Skeletal muscle satellite cell (primary cell): ENCODE measurements around the gene PUS7L.
"Not testable (repeated sequence)": the region's sequence is repeated elsewhere in the genome, so short reads cannot be mapped to it uniquely, and the experiment has no call there.

ENCODE experiments used
- H3K27me3 ChIP-seq: 2 replicates; pipeline ENCODE4 v1.7.0; 2013; ENCODE audit warnings: low read length; ENCODE audit not compliant: control insufficient read depth, insufficient read depth
- H3K36me3 ChIP-seq: 2 replicates; pipeline ENCODE4 v1.7.0; 2013; ENCODE audit warnings: mild to moderate bottlenecking, control low read depth, low read length; ENCODE audit not compliant: insufficient read depth
- H3K4me1 ChIP-seq: 2 replicates; pipeline ENCODE4 v1.7.0; 2013; ENCODE audit warnings: low read length; ENCODE audit not compliant: control insufficient read depth, insufficient read depth
- H3K4me2 ChIP-seq: 2 replicates; pipeline ENCODE4 v1.7.0; 2013; ENCODE audit warnings: mild to moderate bottlenecking, low read length
- H3K4me3 ChIP-seq: 2 replicates; pipeline ENCODE4 v1.7.0; 2013; ENCODE audit warnings: low read length
- H3K9ac ChIP-seq: 2 replicates; pipeline ENCODE4 v1.7.0; 2013; ENCODE audit warnings: mild to moderate bottlenecking, low read depth, low read length, moderate library complexity
- H3K9me3 ChIP-seq: replicated peaks from 2 replicates; pipeline ENCODE4 v1.7.0; 2013; ENCODE audit warnings: mild to moderate bottlenecking, control low read depth, low read length

PUS7L gene

DNA sequence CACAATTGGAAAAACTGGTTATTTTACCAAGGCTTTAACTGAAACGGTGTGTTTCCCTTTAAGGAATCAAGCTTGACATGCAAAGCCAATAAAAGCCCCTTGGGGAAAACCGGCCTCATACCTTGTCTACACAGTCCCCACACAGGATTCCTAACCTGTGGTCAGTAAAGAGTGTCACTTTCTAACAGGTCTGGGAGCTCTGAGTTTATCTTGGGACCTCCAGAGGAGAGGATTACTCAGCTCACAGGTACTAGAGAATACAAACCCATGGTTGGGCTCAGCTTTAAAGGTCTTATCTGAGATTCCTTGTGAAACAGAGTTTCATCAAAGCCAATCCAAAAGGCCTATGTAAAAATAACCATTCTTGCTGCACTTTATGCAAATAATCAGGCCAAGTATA, 54.8 kb downstream of the PUS7L start:
- not testable (repeated sequence) for H3K9me3 ChIP-seq, H3K4me1 ChIP-seq, H3K4me2 ChIP-seq, H3K36me3 ChIP-seq, H3K4me3 ChIP-seq, H3K27me3 ChIP-seq, H3K9ac ChIP-seq

DNA sequence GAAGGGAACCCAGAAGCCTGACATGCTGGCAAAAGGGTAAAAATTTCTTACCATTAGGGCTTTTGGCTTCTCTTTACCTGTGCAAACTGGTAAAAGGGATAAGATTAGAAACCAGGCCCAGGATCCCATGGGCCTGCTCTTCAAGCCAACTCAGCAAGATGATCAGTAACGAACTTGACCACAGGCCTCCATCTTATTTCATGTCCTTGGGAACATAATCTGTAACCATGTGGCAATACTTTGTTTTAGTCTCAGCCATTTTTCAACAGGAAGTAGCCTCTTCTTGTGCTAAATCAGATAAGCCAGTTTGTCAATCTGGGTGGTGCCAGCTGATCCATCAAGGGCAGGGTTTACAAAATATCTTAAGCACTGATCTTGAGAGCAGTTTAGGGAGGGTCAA, 57.4 kb downstream of the PUS7L start:
- not testable (repeated sequence) for H3K27me3 ChIP-seq, H3K4me2 ChIP-seq, H3K9ac ChIP-seq, H3K4me1 ChIP-seq, H3K36me3 ChIP-seq, H3K4me3 ChIP-seq, H3K9me3 ChIP-seq

DNA sequence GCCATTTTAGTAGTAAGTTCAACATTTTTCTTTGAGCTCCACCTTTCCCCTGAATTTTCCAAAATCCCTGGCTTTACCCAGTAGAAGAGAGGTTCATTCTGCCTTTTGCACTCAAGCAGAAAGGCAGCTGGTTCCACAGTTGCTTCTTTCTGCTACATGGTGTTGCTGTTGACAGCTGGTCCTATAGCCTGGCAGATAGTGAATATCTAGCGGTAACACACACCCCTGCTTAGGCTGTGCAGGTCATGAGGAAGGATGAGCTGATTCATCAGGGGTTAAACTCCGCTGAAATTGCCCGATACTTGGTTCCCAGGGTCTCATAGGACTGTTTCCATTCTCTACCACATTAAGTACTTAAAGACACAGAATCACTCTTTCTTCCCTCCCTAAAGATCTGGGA, 62.4 kb downstream of the PUS7L start:
- no peaks in the 10 kb centered on the region for H3K9me3 ChIP-seq
- H3K9ac ChIP-seq, result no peak overlapping the region
- no peaks in the 10 kb centered on the region for H3K27me3 ChIP-seq
- H3K36me3 ChIP-seq, result no peaks in the 10 kb centered on the region
- H3K4me1 ChIP-seq, result peaks cover 5% of the 10 kb centered on the region
- no peak overlapping the region for H3K4me2 ChIP-seq
- H3K4me3 ChIP-seq, result no peak overlapping the region

DNA sequence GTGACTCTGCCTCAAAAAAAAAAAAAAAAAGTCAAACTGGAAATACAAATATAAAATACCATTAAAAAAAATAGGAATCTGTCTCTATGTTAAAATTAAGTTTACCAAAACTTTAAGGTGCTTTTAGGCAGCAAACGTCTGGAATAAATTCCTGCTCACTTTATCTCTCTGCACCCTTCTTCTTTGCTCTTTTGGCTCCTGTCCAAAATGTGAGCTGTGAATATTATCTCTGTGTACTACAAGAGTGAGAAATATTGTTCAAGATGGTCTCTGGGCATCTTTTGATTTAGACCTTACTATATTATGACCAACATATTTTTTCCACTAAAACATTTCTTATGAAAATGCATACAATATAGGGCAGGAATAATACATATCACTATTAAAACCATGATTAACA, 63.7 kb downstream of the PUS7L start:
- Histone ChIP-seq H3K4me1 (peaks cover 5% of the 10 kb centered on the region), H3K4me3 (no peak overlapping the region), H3K9ac (no peak overlapping the region), H3K9me3 (no peaks in the 10 kb centered on the region), H3K27me3 (no peaks in the 10 kb centered on the region), H3K36me3 (no peaks in the 10 kb centered on the region), H3K4me2 (no peak overlapping the region)

GRCh38 chr12:43692064-43692463, 66.5 kb downstream of the PUS7L start:
- no peaks in the 10 kb centered on the region for H3K27me3 ChIP-seq
- H3K4me1 ChIP-seq, result peaks cover 5% of the 10 kb centered on the region
- H3K9me3 ChIP-seq, result no peaks in the 10 kb centered on the region

DNA sequence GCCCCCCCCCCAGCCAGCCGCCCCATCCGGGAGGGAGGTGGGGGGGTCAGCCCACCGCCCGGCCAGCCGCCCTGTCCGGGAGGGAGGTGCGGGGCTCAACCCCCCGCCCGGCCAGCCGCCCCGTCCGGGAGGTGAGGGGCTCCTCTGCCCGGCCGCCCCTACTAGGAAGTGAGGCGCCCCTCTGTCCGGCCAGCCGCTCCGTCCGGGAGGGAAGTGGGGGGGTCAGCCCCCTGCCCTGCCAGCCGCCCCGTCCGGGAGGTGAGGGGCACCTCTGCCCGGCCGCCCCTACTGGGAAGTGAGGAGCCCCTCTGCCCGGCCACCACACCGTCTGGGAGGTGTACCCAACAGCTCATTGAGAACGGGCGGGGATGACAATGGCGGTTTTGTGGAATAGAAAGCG, 73.1 kb downstream of the PUS7L start:
- H3K9ac ChIP-seq, H3K4me1 ChIP-seq, H3K4me2 ChIP-seq, H3K36me3 ChIP-seq, H3K4me3 ChIP-seq, H3K27me3 ChIP-seq, H3K9me3 ChIP-seq: not testable (repeated sequence)

More at GRCh38 chr12:43692064-43692463, 66.5 kb downstream of the PUS7L start:
- Histone ChIP-seq H3K36me3 (no peaks in the 10 kb centered on the region), H3K9ac (no peak overlapping the region), H3K4me3 (no peak overlapping the region), H3K4me2 (no peak overlapping the region)

DNA sequence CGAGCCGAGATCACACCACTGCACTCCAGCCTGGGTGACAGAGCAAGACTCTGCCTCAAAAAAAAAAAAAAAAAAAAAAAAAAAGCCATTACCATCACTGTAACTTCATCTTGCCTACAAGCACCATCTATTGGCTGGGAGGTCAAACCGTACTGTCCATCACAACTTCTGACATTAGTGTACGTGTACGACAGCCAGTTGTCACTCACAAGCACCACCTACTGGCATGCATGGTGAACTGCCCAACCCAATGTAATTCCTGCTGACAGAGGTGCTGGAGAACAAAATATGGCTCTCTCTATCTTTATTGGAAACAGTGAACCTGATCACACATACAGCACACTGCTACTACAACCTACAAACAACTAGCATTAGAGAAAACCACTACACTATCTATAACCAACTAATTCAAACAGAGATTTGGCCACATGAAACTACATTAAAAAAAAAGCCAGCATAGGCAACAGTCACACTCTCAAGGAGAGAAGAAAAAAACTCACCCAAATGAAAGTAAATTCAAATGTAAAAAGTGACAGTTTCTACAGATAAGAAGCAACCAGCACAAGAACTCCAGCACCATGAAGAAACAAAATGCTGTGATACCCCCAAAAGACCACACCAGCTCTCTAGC, 82.3 kb downstream of the PUS7L start:
- no peaks in the 10 kb centered on the region for H3K9me3 ChIP-seq

GRCh38 chr12:43675048-43675904, 83.3 kb downstream of the PUS7L start:
- H3K4me1 ChIP-seq, result no peaks in the 10 kb centered on the region
- no peak overlapping the region for H3K4me3 ChIP-seq
- no peaks in the 10 kb centered on the region for H3K27me3 ChIP-seq
- no peak overlapping the region for H3K4me2 ChIP-seq
- H3K36me3 ChIP-seq, result no peaks in the 10 kb centered on the region
- no peak overlapping the region for H3K9ac ChIP-seq
- no peaks in the 10 kb centered on the region for H3K9me3 ChIP-seq

More for the DNA sequence above, 82.3 kb downstream of the PUS7L start:
- Histone ChIP-seq H3K9ac (no peak overlapping the region), H3K36me3 (no peaks in the 10 kb centered on the region), H3K4me3 (no peak overlapping the region), H3K4me1 (no peaks in the 10 kb centered on the region), H3K4me2 (no peak overlapping the region), H3K27me3 (no peaks in the 10 kb centered on the region)

GRCh38 chr12:43669373-43669772, 89.2 kb downstream of the PUS7L start:
- no peak overlapping the region for H3K4me3 ChIP-seq

More at GRCh38 chr12:43669373-43669772, 89.2 kb downstream of the PUS7L start:
- Histone ChIP-seq H3K27me3 (no peaks in the 10 kb centered on the region), H3K4me1 (no peaks in the 10 kb centered on the region), H3K9me3 (no peaks in the 10 kb centered on the region), H3K36me3 (no peaks in the 10 kb centered on the region), H3K4me2 (no peak overlapping the region), H3K9ac (no peak overlapping the region)
